ENCODE data around the gene ZBTB4. TPM values are rescaled to one million over a fixed set of nuclear protein-coding genes. Genes with fewer than 3 reads are reported as not detected.

The ZBTB4 gene
- total RNA-seq, 1 donor from 2014 or later, result 25.1 TPM

DNA sequence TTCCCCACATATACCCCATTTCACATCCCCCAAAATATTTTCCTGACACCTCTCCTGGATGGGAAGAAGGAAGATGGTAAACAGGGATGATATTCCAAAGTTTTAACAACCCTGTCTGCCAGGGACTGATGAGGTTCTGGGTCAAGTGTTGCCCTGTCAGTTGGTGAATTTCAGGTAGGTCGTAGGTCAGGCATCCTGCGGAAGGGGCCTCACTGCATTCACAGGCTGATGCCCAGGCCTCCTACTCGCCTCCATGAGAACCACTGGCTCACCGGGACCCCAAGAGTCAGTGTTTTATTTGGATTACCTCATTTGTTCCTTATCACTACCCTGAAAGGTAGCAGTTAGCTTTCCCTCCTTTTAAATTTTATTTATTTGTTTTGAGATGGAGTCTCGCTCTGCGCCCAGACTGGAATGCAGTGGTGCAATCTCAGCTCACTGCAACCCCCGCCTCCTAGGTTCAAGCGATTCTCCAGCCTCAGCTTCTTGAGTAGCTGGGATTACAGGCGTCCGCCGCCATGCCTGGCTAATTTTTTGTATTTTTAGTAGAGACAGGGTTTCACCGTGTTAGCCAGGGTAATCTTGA is 10.5 kb downstream of the ZBTB4 start:
- Mint-ChIP-seq H3K4me3 (ENCODE audit: unreplicated experiment) (no peak overlapping the region), H3K9me3 (ENCODE audit: unreplicated experiment) (peaks cover 2% of the 10 kb centered on the region), H3K27ac (ENCODE audit: unreplicated experiment) (no peak overlapping the region), H3K36me3 (ENCODE audit: unreplicated experiment) (no peaks in the 10 kb centered on the region), H3K4me1 (ENCODE audit: low read depth, unreplicated experiment) (no peaks in the 10 kb centered on the region), H3K27me3 (ENCODE audit: unreplicated experiment) (peaks cover 5% of the 10 kb centered on the region)
- no peak for DNase-seq
- TF ChIP-seq, protein P1, sequence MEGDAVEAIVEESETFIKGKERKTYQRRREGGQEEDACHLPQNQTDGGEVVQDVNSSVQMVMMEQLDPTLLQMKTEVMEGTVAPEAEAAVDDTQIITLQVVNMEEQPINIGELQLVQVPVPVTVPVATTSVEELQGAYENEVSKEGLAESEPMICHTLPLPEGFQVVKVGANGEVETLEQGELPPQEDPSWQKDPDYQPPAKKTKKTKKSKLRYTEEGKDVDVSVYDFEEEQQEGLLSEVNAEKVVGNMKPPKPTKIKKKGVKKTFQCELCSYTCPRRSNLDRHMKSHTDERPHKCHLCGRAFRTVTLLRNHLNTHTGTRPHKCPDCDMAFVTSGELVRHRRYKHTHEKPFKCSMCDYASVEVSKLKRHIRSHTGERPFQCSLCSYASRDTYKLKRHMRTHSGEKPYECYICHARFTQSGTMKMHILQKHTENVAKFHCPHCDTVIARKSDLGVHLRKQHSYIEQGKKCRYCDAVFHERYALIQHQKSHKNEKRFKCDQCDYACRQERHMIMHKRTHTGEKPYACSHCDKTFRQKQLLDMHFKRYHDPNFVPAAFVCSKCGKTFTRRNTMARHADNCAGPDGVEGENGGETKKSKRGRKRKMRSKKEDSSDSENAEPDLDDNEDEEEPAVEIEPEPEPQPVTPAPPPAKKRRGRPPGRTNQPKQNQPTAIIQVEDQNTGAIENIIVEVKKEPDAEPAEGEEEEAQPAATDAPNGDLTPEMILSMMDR (IDR thresholded peaks at IDR 0.05; ENCODE audit: partially characterized antibody, unreplicated experiment), result no peak

DNA sequence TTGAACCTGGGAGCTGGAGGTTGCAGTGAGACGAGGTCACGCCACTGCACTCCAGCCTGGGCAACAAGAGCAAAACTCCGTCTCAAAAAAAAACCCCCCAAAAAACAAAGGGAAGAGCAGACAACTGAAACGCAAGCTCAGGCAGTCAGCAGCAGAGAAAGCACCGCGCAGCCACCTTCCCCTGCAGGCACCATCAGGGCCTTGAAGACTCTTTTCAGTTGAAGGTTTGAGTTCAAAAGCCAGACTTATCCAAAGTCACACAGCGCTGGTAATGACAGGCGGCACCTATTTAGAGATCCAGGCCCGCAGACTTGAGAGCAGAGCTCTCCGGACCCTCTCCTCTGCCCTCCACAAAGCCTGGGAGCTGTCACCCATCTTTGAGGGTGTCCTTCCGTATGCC is 11.1 kb downstream of the ZBTB4 start:
- H3K4me3 Mint-ChIP-seq (ENCODE audit: unreplicated experiment), result no peak overlapping the region
- no peak for DNase-seq
- TF ChIP-seq, protein P1 (IDR thresholded peaks at IDR 0.05; ENCODE audit: partially characterized antibody, unreplicated experiment), result no peak
- peaks cover 2% of the 10 kb centered on the region for H3K9me3 Mint-ChIP-seq (ENCODE audit: unreplicated experiment)
- H3K27ac Mint-ChIP-seq (ENCODE audit: unreplicated experiment), result no peak overlapping the region
- H3K4me1 Mint-ChIP-seq (ENCODE audit: low read depth, unreplicated experiment), result no peaks in the 10 kb centered on the region
- no peaks in the 10 kb centered on the region for H3K36me3 Mint-ChIP-seq (ENCODE audit: unreplicated experiment)
- H3K27me3 Mint-ChIP-seq (ENCODE audit: unreplicated experiment), result peaks cover 5% of the 10 kb centered on the region

DNA sequence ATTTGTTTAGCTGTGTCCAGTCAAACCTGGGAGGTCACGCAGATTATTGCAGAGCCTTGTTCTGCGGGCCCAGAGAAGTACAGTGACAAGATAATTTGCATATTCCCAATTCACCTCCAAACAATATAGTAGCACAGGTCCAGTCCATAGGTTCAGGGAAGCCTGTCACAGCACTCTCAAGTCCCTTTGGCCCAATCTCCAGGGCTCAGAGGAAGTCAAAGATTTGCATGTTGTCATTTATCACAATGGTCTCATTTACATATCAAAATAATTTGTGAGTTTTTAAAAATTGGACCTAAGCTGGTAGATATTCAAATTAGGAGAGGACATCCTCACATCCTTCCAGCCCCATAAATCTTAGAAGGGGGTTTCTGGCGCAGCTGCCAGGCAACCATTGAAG is 11.9 kb downstream of the ZBTB4 start:
- Mint-ChIP-seq H3K9me3 (ENCODE audit: unreplicated experiment) (peaks cover 3% of the 10 kb centered on the region), H3K4me3 (ENCODE audit: unreplicated experiment) (no peak overlapping the region), H3K36me3 (ENCODE audit: unreplicated experiment) (no peaks in the 10 kb centered on the region), H3K4me1 (ENCODE audit: low read depth, unreplicated experiment) (no peaks in the 10 kb centered on the region), H3K27ac (ENCODE audit: unreplicated experiment) (no peak overlapping the region), H3K27me3 (ENCODE audit: unreplicated experiment) (peaks cover 7% of the 10 kb centered on the region)
- DNase-seq, result no peak
- TF ChIP-seq, protein P1 (IDR thresholded peaks at IDR 0.05; ENCODE audit: partially characterized antibody, unreplicated experiment), result no peak

DNA sequence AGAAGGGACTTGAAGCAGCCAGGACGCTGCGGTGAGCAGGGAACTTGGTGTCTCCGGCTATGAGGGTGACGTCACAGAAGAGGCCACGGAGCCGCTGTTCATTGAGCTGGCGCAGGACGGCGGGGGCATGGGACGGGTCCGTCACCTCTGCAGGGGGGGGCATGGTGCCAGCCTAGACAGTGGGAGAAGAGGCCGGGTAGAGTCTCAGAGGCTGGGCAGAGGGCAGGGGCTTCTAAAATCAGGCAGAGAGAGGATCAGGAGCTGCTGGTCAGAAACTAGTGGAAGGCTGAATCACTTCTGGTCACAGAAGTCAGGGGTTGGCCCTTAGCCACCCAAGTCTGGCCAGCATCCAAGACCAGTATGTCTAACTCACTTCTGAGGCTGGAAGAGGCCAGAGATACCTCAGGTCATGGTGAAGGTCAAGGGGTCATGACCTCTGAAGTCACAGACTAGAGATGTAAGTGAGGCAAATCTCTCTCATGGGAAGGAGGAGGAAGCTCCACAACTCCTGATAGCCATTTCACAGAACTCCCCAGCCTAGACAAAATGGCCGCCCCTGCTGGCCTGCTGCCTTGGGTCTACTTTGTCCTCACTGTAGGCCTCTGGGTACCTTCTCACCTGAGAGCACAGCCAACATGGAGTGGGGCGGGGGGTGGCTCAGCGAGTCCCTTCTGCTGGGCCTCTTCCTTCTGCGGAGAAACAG is 12.6 kb downstream of the ZBTB4 start:
- TF ChIP-seq, protein P1 (IDR thresholded peaks at IDR 0.05; ENCODE audit: partially characterized antibody, unreplicated experiment), result no peak
- Mint-ChIP-seq H3K27me3 (ENCODE audit: unreplicated experiment) (peaks cover 7% of the 10 kb centered on the region), H3K4me3 (ENCODE audit: unreplicated experiment) (no peak overlapping the region), H3K36me3 (ENCODE audit: unreplicated experiment) (no peaks in the 10 kb centered on the region), H3K27ac (ENCODE audit: unreplicated experiment) (no peak overlapping the region), H3K4me1 (ENCODE audit: low read depth, unreplicated experiment) (no peaks in the 10 kb centered on the region), H3K9me3 (ENCODE audit: unreplicated experiment) (peaks cover 3% of the 10 kb centered on the region)
- DNase-seq, result no peak

DNA sequence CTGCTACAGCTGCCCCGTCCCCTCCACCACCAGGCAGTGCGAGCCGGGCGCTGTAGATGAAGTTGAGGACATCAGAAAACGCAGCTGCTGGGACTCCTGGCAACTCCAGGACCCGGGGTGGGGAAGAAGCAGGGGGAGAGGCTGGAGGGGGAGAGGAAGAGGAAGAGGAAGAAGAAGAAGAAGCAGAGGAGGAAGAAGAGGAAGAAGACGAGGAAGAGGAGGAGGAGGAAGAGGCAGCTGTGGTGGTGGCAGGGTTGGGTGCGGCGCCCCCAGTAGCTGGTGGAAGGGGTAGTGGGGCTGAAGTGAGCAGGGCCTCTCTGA is 13.2 kb downstream of the ZBTB4 start:
- TF ChIP-seq, protein P1 (IDR thresholded peaks at IDR 0.05; ENCODE audit: partially characterized antibody, unreplicated experiment), result no peak
- Mint-ChIP-seq H3K9me3 (ENCODE audit: unreplicated experiment) (peaks cover 3% of the 10 kb centered on the region), H3K4me1 (ENCODE audit: low read depth, unreplicated experiment) (peaks cover 1% of the 10 kb centered on the region), H3K36me3 (ENCODE audit: unreplicated experiment) (peaks cover 2% of the 10 kb centered on the region), H3K27ac (ENCODE audit: unreplicated experiment) (no peak overlapping the region), H3K4me3 (ENCODE audit: unreplicated experiment) (no peak overlapping the region), H3K27me3 (ENCODE audit: unreplicated experiment) (peaks cover 7% of the 10 kb centered on the region)
- DNase-seq, result no peak
